Measurements from ENCODE around the gene FAM25A. TPM values are rescaled to one million over a fixed set of nuclear protein-coding genes. Genes with fewer than 3 reads are reported as not detected.

Gene FAM25A
- total RNA-seq, 2 donors from 2014 or later: not detected

- Histone ChIP-seq H3K4me1 (replicated peaks) (peaks cover 5% of the 10 kb centered on the region), H3K4me3 (no peak overlapping the region), H3K27ac (peak overlapping the region in 1 of 2 donors; percentile 52), H3K27me3 (replicated peaks; ENCODE audit: insufficient read depth) (no peaks in the 10 kb centered on the region), H3K36me3 (peaks cover 10 to 13% of the 10 kb centered on the region in 2 donors), H3K9me3 (no peaks in the 10 kb centered on the region)
- no peak for DNase-seq (ENCODE audit: low spot score)
- intact Hi-C loops (cut with DNase I): no loop called here
- 97% methylated on average over 1 of the region's 1 CpG for WGBS
- TF ChIP-seq POLR2A (IDR thresholded peaks at IDR 0.05) (no peak), CTCF (IDR thresholded peaks at IDR 0.05) (no peak), POLR2AphosphoS5 (IDR thresholded peaks at IDR 0.05) (no peak)
These were observed 39.3 kb downstream of the FAM25A start for GRCh38 chr10:87059401-87059800.

GRCh38 chr10:87060280-87060928, 40.3 kb downstream of the FAM25A start:
- peak; percentile 14 for DNase-seq (ENCODE audit: low spot score)
- Histone ChIP-seq H3K36me3 (peaks cover 10 to 15% of the 10 kb centered on the region in 2 donors), H3K4me3 (no peak overlapping the region), H3K9me3 (no peaks in the 10 kb centered on the region), H3K27ac (peak overlapping the region in 1 of 2 donors; percentile 52), H3K4me1 (replicated peaks) (peaks cover 5% of the 10 kb centered on the region), H3K27me3 (replicated peaks; ENCODE audit: insufficient read depth) (no peaks in the 10 kb centered on the region)
- WGBS: 60% methylated on average over 6 of the region's 6 CpGs
- intact Hi-C loops (cut with DNase I): no loop called here
- TF ChIP-seq CTCF (IDR thresholded peaks at IDR 0.05) (no peak), POLR2AphosphoS5 (IDR thresholded peaks at IDR 0.05) (peak; percentile 37), POLR2A (IDR thresholded peaks at IDR 0.05) (no peak)

- Histone ChIP-seq H3K27me3 (replicated peaks; ENCODE audit: insufficient read depth) (no peaks in the 10 kb centered on the region), H3K4me1 (replicated peaks) (peaks cover 5% of the 10 kb centered on the region), H3K9me3 (no peaks in the 10 kb centered on the region), H3K36me3 (peaks cover 10 to 11% of the 10 kb centered on the region in 2 donors), H3K27ac (no peak overlapping the region), H3K4me3 (no peak overlapping the region)
- 82% methylated on average over 5 of the region's 5 CpGs for WGBS
- intact Hi-C loops (cut with DNase I): no loop called here
- no peak for TF ChIP-seq POLR2A (IDR thresholded peaks at IDR 0.05)
- no peak for TF ChIP-seq POLR2AphosphoS5 (IDR thresholded peaks at IDR 0.05)
- no peak for TF ChIP-seq CTCF (IDR thresholded peaks at IDR 0.05)
- no peak for DNase-seq (ENCODE audit: low spot score)
These were observed 44.6 kb downstream of the FAM25A start for GRCh38 chr10:87064651-87065050.

- Histone ChIP-seq H3K9me3 (no peaks in the 10 kb centered on the region), H3K4me1 (replicated peaks) (no peaks in the 10 kb centered on the region), H3K27me3 (replicated peaks; ENCODE audit: insufficient read depth) (no peaks in the 10 kb centered on the region), H3K27ac (no peak overlapping the region), H3K4me3 (no peak overlapping the region), H3K36me3 (peaks cover 10 to 11% of the 10 kb centered on the region in 2 donors)
- intact Hi-C loops (cut with DNase I): no loop called here
- no peak for DNase-seq (ENCODE audit: low spot score)
- no peak for TF ChIP-seq CTCF (IDR thresholded peaks at IDR 0.05)
- no peak for TF ChIP-seq POLR2A (IDR thresholded peaks at IDR 0.05)
- TF ChIP-seq POLR2AphosphoS5 (IDR thresholded peaks at IDR 0.05): no peak
- WGBS: 94% methylated on average over 2 of the region's 2 CpGs
These were observed 46.1 kb downstream of the FAM25A start for GRCh38 chr10:87066178-87066577.

- Histone ChIP-seq H3K36me3 (peaks cover 10 to 11% of the 10 kb centered on the region in 2 donors), H3K4me3 (no peak overlapping the region), H3K27ac (no peak overlapping the region), H3K4me1 (replicated peaks) (no peaks in the 10 kb centered on the region), H3K9me3 (no peaks in the 10 kb centered on the region), H3K27me3 (replicated peaks; ENCODE audit: insufficient read depth) (no peaks in the 10 kb centered on the region)
- WGBS: 100% methylated on average over 1 of the region's 1 CpG
- DNase-seq (ENCODE audit: low spot score): no peak
- intact Hi-C loops (cut with DNase I): no loop called here
- TF ChIP-seq POLR2A (IDR thresholded peaks at IDR 0.05) (no peak), POLR2AphosphoS5 (IDR thresholded peaks at IDR 0.05) (no peak), CTCF (IDR thresholded peaks at IDR 0.05) (no peak)
These were observed 46.8 kb downstream of the FAM25A start for GRCh38 chr10:87066865-87067264.

Data from prostate gland (tissue), 2 donors.